ENCODE measurements around the gene PRDM5.
"Not testable (repeated sequence)": the region's sequence is repeated elsewhere in the genome, so short reads cannot be mapped to it uniquely, and the experiment has no call there.

PRDM5 gene

GRCh38 chr4:120753854-120754253 is 168.7 kb downstream of the PRDM5 start:
- no peak for DNase-seq (ENCODE audit: low read depth)

DNA sequence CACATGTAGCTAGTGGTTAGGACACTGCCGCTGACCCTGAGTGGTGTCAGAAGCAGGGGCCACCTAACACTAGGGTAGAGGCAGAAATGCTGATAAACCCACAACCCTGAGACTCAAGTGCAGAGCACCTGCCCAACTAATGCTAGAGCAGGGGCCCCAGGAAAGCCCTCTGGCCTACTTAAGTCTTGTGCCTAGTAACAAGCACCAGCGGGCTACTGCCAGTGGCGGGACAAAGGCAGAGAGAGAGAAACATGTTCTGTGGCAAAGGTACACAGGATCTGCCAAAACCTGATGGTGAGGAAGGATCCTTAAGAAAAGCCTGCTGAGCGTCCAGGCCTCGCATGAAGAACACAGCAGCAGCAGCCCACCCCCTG is 172.4 kb downstream of the PRDM5 start:
- no peak for DNase-seq (ENCODE audit: low read depth)

GRCh38 chr4:120749445-120750151 is 172.9 kb downstream of the PRDM5 start:
- no peak for DNase-seq (ENCODE audit: low read depth)

- DNase-seq (ENCODE audit: low read depth) = not testable (repeated sequence)
These were observed 180.9 kb downstream of the PRDM5 start for GRCh38 chr4:120741636-120742035.

GRCh38 chr4:120736312-120736711 is 186.2 kb downstream of the PRDM5 start:
- DNase-seq (ENCODE audit: low read depth) = no peak

- no peak for DNase-seq (ENCODE audit: low read depth)
These were observed 188.6 kb downstream of the PRDM5 start for GRCh38 chr4:120733968-120734367.

GRCh38 chr4:120733054-120733453 is 189.5 kb downstream of the PRDM5 start:
- DNase-seq (ENCODE audit: low read depth) = no peak

- DNase-seq (ENCODE audit: low read depth) = no peak
These were observed 191.0 kb downstream of the PRDM5 start for GRCh38 chr4:120731561-120731960.

DNA sequence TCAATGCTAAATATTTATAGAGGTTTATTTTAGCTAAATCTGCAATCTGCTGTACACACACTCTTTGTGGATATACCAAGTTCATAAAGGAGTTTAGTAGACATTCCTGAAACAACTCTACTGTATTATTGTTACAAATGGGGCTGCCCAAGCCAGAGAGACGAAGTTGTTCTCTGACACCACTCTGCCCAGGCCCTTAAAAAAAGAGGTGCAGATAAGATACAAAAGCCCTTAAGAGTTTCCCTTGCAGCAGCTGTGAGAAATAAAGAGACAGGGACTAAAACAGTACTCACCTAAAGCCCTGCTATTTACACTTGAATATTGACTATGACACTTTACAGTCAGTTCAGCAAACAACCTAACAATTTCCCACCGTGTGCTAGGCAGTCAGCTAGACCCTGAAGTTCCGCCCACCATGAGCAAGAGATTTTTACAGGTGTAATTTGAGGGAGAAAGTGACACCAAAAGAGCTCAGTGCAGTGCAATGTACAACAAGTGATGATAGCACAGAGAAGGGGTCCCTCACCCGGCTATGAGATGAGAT is 191.7 kb downstream of the PRDM5 start:
- DNase-seq (ENCODE audit: low read depth) = no peak

GRCh38 chr4:120728892-120729675 is 193.4 kb downstream of the PRDM5 start:
- no peak for DNase-seq (ENCODE audit: low read depth)

- DNase-seq (ENCODE audit: low read depth) = no peak
These were observed 196.6 kb downstream of the PRDM5 start for GRCh38 chr4:120725639-120726580.

DNA sequence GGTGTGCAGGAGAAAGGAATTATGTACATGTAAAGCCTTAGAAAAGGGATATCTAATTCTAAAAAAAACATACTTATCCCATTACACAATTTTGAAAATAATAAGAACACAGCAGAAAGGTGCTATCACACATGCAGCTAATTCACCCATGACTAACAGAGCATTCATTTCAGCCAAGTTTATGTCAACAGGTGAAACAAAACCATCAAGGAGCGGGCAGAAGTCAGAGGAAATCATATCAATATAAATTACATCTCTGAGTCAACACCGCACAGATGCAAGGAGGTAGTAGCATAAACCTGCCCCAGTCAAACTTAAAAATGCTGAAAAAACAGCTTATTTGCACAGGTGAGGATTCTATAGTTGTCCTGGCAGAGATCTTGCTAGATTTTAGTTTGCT is 197.9 kb downstream of the PRDM5 start:
- no peak for DNase-seq (ENCODE audit: low read depth)

DNA sequence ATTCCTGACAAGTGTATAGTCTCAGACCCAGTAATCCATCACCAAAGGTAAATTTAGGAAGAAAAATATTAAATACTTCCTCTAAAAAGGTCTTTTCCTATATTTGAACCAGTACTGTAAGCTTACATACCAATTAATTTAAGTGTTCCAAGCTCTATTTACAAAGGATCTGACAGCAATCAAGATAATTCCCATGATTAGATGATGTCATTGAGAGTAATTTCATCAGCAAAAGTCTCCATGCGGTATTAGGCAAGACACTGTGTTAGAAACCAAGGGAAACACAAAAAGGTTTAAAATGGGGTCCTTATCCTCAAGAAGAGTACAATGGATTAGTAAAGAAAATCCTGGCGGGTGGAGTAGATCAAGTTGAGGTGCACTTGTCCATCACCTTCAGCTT is 198.5 kb downstream of the PRDM5 start:
- no peak for DNase-seq (ENCODE audit: low read depth)

- no peak for DNase-seq (ENCODE audit: low read depth)
These were observed 199.4 kb downstream of the PRDM5 start for GRCh38 chr4:120723105-120723504.

DNA sequence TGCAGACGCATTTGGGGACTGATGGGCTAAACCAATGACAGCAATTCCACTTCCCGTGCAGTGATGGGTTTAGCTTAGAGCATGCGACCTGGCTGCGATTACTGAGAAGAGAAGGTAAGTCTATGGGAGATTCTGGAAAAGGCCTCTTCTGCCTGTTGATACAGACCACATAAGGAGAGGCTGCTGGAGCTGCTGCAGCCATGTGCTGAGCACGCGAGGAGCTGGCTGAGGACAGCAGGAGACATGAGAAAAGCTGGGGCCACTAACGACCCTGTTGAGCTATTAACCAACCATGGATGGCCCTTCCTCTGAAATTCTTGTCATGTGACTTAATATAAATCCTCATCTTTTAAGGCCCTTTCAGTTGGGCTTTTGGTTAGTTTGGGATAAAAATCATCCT is 199.9 kb downstream of the PRDM5 start:
- DNase-seq (ENCODE audit: low read depth) = no peak

- no peak for DNase-seq (ENCODE audit: low read depth)
These were observed 202.1 kb downstream of the PRDM5 start for GRCh38 chr4:120720354-120720934.

DNA sequence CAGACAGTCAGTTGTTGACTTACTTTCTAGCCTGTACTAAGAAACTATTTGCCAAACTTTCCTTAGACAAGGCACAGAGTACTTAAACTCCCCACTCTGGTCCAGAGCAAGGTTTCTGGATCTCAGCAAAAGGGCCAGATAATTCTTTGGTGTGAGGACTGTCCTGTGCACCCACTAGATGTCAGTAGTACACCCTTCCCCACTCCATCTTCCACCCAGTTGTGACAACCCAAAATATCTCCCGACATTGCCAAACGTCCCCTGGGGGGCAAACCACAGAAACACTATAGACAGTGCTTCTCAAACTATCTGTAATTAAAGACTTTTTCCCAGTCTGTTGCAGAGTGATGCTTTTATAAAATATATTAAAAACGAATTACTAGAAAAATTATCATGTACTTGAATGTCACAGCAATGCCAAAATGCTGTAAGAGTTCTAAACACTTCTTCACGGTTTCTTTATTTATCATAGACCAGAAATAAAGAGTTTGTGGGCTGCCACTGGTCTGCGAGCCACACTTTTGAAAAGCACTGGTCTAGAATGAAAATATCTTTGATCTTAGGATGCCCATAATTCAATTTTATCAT is 203.5 kb downstream of the PRDM5 start:
- DNase-seq (ENCODE audit: low read depth) = no peak

GRCh38 chr4:120716346-120716745 is 206.2 kb downstream of the PRDM5 start:
- no peak for DNase-seq (ENCODE audit: low read depth)

GRCh38 chr4:120714417-120715010 is 208.0 kb downstream of the PRDM5 start:
- DNase-seq (ENCODE audit: low read depth) = no peak

GRCh38 chr4:120709991-120710390 is 212.5 kb downstream of the PRDM5 start:
- no peak for DNase-seq (ENCODE audit: low read depth)

DNA sequence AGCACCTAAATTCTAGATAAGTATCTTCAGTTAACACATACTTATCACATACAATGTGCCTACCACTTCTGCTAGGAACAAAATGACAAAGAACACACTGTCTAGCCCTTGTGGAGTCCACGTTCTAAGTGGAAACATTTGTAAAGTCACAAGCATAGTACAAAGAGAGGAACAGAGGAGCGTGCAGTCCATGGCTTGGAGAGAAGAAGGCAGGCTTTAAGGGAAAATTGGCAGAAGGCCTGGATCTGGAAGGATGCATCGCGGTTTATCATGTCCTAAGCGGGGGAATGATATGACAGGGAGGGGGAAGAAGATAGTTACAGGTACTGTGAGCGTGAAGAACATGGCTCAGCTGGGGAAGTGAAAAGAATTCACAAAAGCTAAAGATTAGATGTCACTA is 218.0 kb downstream of the PRDM5 start:
- no peak for DNase-seq (ENCODE audit: low read depth)
